Sigmoid colon (tissue), 7 donors: ENCODE data around the gene N4BP2L1. TPM values are rescaled to one million over a fixed set of nuclear protein-coding genes. Genes with fewer than 3 reads are reported as not detected.
A peak's percentile ranks its signal among the peaks of the same experiment; 100 is the strongest.

Experiments
- DNase-seq: peaks from one replicate; pipeline ENCODE4 v3.0.0-alpha.2; 2019
- H3K27ac ChIP-seq, 4 donors: fragments of 200-600 bp; sonication (generic); one replicate each; pipeline ENCODE4 v1.5.1; 2016 to 2019; ENCODE audit warnings: mild to moderate bottlenecking in 1 of 4
- H3K27me3 ChIP-seq, 3 donors: fragments of 200-600 bp; sonication (generic); one replicate each; pipeline ENCODE4 v1.5.1; 2019; ENCODE audit warnings: mild to moderate bottlenecking in 1 of 3
- H3K36me3 ChIP-seq, 4 donors: fragments of 200-600 bp; sonication (generic); one replicate each; pipeline ENCODE4 v1.5.1; 2016 to 2019
- H3K4me1 ChIP-seq, 4 donors: fragments of 200-600 bp; sonication (generic); one replicate each; pipeline ENCODE4 v1.5.1; 2017 to 2019
- H3K4me3 ChIP-seq, 4 donors: fragments of 200-600 bp; sonication (generic); one replicate each; pipeline ENCODE4 v1.5.1; 2017 to 2019; ENCODE audit warnings: mild to moderate bottlenecking in 2 of 4, moderate library complexity in 1 of 4
- H3K9me3 ChIP-seq, 4 donors: fragments of 200-600 bp in 3 of 4; sonication (generic) in 3 of 4; one replicate each; pipeline versions ENCODE4 v1.5.1 to v1.6.1; 2013 to 2019
- EP300 ChIP-seq, 4 donors: sonication (generic); formaldehyde crosslinking; IDR thresholded peaks; one replicate each; pipeline ENCODE4 v1.6.1; 2017; ENCODE audit warnings: antibody characterized with exemption in 4 of 4
- POLR2A ChIP-seq, 2 donors: fragments of 450-650 bp; IDR thresholded peaks; one replicate each; pipeline ENCODE4 v1.6.1; 2016; ENCODE audit warnings: antibody characterized with exemption in 2 of 2, mild to moderate bottlenecking in 2 of 2, moderate library complexity in 2 of 2
- POLR2AphosphoS5 ChIP-seq, 4 donors: sonication (generic); formaldehyde crosslinking; IDR thresholded peaks; one replicate each; pipeline ENCODE4 v1.6.1; 2017; ENCODE audit warnings: antibody characterized with exemption in 4 of 4
- WGBS, 2 donors: extraction: QIAGEN DNeasy Blood & Tissue Kit; methylation state at CpG; one replicate each; pipeline ENCODE4 v1.1.7; 2013; 5-methylcytosine and 5-hydroxymethylcytosine counted together
- intact Hi-C: fragments of 100-400 bp; cut with DNase I; formaldehyde crosslinking; loops from one replicate; pipeline ENCODE4 v1.15.1; 2023
- polyA plus RNA-seq, 3 donors: library from polyadenylated mRNA; stranded (reverse); fragments of 200-250 nt; gene quantifications; one replicate each; pipeline ENCODE4 v1.2.3, GENCODE V29; 2013
- total RNA-seq, 4 donors: library from RNA; depleted of rRNA; stranded (reverse); fragments of >200 nt; gene quantifications; one replicate each; pipeline ENCODE4 v1.1.0, GENCODE V29; 2016
- TF ChIP-seq, protein P1 (sequence below), 4 experiments: fragments of 450-650 bp in 3 of 4; fragments of 200-600 bp in 1 of 4; IDR thresholded peaks; one replicate each; pipeline ENCODE4 v1.5.1; 2016 to 2019; ENCODE audit warnings: antibody characterized with exemption in 4 of 4, mild to moderate bottlenecking in 3 of 4, moderate library complexity in 2 of 4
- donor health status: healthy with polysubstance abuse.
- donor health status: Bipolar disorder and iron deficiency.
- donor health status: healthy.

Gene N4BP2L1
- total RNA-seq = 10 to 100 TPM; 17.7 to 34.9 (median 20.9) TPM
- 10 to 100 TPM in 1 of 3 donors, 1 to 10 TPM in 2; 7.8 to 13.2 (median 8.8) TPM for polyA plus RNA-seq

GRCh38 chr13:32427852-32428580 lies at the start of gene N4BP2L1:
Gene N4BP2L1 (minus strand): TSS chr13:32428130. CDS start chr13:32428082, 48 bp downstream.
- H3K4me1 ChIP-seq = peaks cover 0 to 41% (median 29%) of the 10 kb centered on the region in 4 donors
- H3K36me3 ChIP-seq = no peaks in the 10 kb centered on the region
- 0 to 1% methylated on average over 40 of the region's 40 CpGs for WGBS, 2 donors
- DNase-seq = peak; percentile 87
- peak within 1 kb of the TSS; percentile 84 to 89 (median 88) for H3K27ac ChIP-seq
- TF ChIP-seq POLR2AphosphoS5 (IDR thresholded peaks at IDR 0.05) (peak; percentile 89 to 99 (median 92)), POLR2A (IDR thresholded peaks at IDR 0.05) (peak; percentile 66 to 68), EP300 (IDR thresholded peaks at IDR 0.05) (no peak)
- TF ChIP-seq, protein P1, sequence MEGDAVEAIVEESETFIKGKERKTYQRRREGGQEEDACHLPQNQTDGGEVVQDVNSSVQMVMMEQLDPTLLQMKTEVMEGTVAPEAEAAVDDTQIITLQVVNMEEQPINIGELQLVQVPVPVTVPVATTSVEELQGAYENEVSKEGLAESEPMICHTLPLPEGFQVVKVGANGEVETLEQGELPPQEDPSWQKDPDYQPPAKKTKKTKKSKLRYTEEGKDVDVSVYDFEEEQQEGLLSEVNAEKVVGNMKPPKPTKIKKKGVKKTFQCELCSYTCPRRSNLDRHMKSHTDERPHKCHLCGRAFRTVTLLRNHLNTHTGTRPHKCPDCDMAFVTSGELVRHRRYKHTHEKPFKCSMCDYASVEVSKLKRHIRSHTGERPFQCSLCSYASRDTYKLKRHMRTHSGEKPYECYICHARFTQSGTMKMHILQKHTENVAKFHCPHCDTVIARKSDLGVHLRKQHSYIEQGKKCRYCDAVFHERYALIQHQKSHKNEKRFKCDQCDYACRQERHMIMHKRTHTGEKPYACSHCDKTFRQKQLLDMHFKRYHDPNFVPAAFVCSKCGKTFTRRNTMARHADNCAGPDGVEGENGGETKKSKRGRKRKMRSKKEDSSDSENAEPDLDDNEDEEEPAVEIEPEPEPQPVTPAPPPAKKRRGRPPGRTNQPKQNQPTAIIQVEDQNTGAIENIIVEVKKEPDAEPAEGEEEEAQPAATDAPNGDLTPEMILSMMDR (IDR thresholded peaks at IDR 0.05) = no peak
- peak within 1 kb of the TSS; percentile 80 to 94 (median 90) for H3K4me3 ChIP-seq
- no peaks in the 10 kb centered on the region for H3K9me3 ChIP-seq
- no peaks in the 10 kb centered on the region for H3K27me3 ChIP-seq
- intact Hi-C loops = loop anchor here (2.0 to 5.0 kb wide), 3 partner anchors 111 to 396 kb away; partner anchors contain the start of genes BRCA2, FRY, N4BP2L2 and ZAR1L

DNA sequence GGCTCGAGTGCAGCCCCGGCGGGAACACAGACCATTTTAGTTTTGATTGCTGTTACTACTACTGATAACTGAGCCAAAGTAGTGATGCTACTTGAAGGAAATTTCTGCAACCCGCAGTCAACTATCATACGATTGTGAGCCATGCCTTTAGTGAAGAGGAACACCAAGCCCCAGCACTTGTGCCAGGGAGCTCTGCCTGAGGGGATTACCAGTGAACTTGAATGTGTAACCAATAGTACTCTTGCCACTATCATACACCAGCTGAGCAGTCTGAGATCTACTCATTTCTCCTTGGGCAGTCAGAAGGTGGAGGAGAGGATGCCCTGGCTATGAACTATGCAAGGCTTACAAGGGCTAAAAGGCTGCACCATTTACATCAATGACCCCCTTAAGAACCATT lies 49.0 kb upstream of the N4BP2L1 start:
- no peaks in the 10 kb centered on the region for H3K9me3 ChIP-seq
- H3K27ac ChIP-seq = no peak overlapping the region
- no peak for TF ChIP-seq EP300 (IDR thresholded peaks at IDR 0.05)
- TF ChIP-seq, protein P1 (IDR thresholded peaks at IDR 0.05) = no peak
- no peak for TF ChIP-seq POLR2AphosphoS5 (IDR thresholded peaks at IDR 0.05)
- no peak for TF ChIP-seq POLR2A (IDR thresholded peaks at IDR 0.05)
- DNase-seq = no peak
- 94 to 96% methylated on average over 5 of the region's 5 CpGs for WGBS, 2 donors
- no peaks in the 10 kb centered on the region for H3K4me1 ChIP-seq
- no peaks in the 10 kb centered on the region for H3K27me3 ChIP-seq
- H3K4me3 ChIP-seq = no peak overlapping the region
- no peaks in the 10 kb centered on the region for H3K36me3 ChIP-seq
- intact Hi-C loops = no loop called here

- H3K4me3 ChIP-seq = no peak overlapping the region
These were observed 48.2 kb upstream of the N4BP2L1 start for GRCh38 chr13:32476021-32476731.

DNA sequence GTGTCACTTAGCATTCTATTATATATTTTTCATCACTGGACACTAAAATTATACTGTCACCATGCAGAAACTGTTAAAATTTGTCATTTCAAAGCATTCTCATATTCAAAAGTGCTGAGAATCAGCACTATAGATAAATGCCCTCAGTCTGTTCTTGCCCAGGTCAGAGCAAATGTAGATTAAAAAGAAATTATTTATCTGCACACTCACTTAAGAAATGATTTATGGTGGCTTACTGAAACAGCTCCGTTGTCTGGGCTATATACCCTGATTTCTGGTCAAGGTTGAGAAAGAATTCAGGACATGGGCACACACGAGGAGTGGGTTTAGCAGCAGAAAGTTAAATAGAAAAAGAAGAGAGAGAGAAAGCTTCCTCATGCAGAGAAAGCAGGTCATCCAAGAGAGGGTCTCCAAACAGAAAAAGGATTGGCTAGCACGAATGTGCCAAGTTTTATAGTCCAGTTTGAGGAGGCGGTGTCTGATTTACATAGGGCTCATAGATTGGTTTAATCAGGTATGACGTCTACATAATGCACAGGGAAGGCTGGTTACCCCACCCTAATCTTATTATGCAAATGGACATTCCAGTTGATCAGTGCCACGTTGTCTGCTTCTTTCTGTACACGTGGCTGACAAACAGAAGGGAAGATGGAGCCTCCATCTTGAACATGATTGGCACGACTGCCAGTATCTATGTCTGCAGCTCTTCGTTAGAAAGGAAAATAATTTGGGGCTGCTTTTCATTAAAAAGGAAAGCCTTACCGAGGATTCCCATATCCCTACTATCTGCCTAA lies 47.3 kb upstream of the N4BP2L1 start:
- 81 to 88% methylated on average over 10 of the region's 10 CpGs for WGBS, 2 donors

More at GRCh38 chr13:32476021-32476731, 48.2 kb upstream of the N4BP2L1 start:
- no peaks in the 10 kb centered on the region for H3K27me3 ChIP-seq
- no peak for TF ChIP-seq POLR2A (IDR thresholded peaks at IDR 0.05)
- no peak for TF ChIP-seq EP300 (IDR thresholded peaks at IDR 0.05)
- TF ChIP-seq, protein P1 (IDR thresholded peaks at IDR 0.05) = no peak
- no peak for TF ChIP-seq POLR2AphosphoS5 (IDR thresholded peaks at IDR 0.05)
- no peaks in the 10 kb centered on the region for H3K4me1 ChIP-seq
- peaks cover 0 to 3% (median 0%) of the 10 kb centered on the region in 4 donors for H3K36me3 ChIP-seq
- no peaks in the 10 kb centered on the region for H3K9me3 ChIP-seq
- no peak overlapping the region for H3K27ac ChIP-seq
- DNase-seq = no peak
- 88% methylated on average over 2 of the region's 2 CpGs for WGBS, 2 donors
- intact Hi-C loops = no loop called here

More for the DNA sequence above, 47.3 kb upstream of the N4BP2L1 start:
- H3K27ac ChIP-seq = no peak overlapping the region
- no peak for DNase-seq
- no peaks in the 10 kb centered on the region for H3K4me1 ChIP-seq
- no peaks in the 10 kb centered on the region for H3K27me3 ChIP-seq
- peaks cover 0 to 7% (median 0%) of the 10 kb centered on the region in 4 donors for H3K36me3 ChIP-seq
- TF ChIP-seq POLR2A (IDR thresholded peaks at IDR 0.05) = no peak
- TF ChIP-seq EP300 (IDR thresholded peaks at IDR 0.05) = no peak
- no peak for TF ChIP-seq POLR2AphosphoS5 (IDR thresholded peaks at IDR 0.05)
- TF ChIP-seq, protein P1 (IDR thresholded peaks at IDR 0.05) = no peak
- H3K4me3 ChIP-seq = no peak overlapping the region
- no peaks in the 10 kb centered on the region for H3K9me3 ChIP-seq
- intact Hi-C loops = no loop called here
